ENCODE measurements around the gene CDHR1.

The CDHR1 gene

GRCh38 chr10:84196941-84197340 lies 2.6 kb downstream of the CDHR1 start:
- DNase-seq (ENCODE audit: low read depth, low spot score), result no peak
- H3K27ac ChIP-seq, result no peak overlapping the region

GRCh38 chr10:84197643-84198042 lies 3.3 kb downstream of the CDHR1 start:
- no peak for DNase-seq (ENCODE audit: low read depth, low spot score)
- H3K27ac ChIP-seq, result no peak overlapping the region

GRCh38 chr10:84198206-84198915 lies 4.0 kb downstream of the CDHR1 start:
- no peak for DNase-seq (ENCODE audit: low read depth, low spot score)
- H3K27ac ChIP-seq, result no peak overlapping the region

GRCh38 chr10:84200537-84201243 lies 6.4 kb downstream of the CDHR1 start:
- no peak overlapping the region for H3K27ac ChIP-seq
- no peak for DNase-seq (ENCODE audit: low read depth, low spot score)

- DNase-seq (ENCODE audit: low read depth, low spot score), result no peak
- H3K27ac ChIP-seq, result no peak overlapping the region
These were observed 6.9 kb downstream of the CDHR1 start for GRCh38 chr10:84201244-84201606.

- H3K27ac ChIP-seq, result no peak overlapping the region
- no peak for DNase-seq (ENCODE audit: low read depth, low spot score)
These were observed 7.3 kb downstream of the CDHR1 start for GRCh38 chr10:84201682-84202081.

GRCh38 chr10:84202349-84202748 lies 8.0 kb downstream of the CDHR1 start:
- H3K27ac ChIP-seq, result no peak overlapping the region
- DNase-seq (ENCODE audit: low read depth, low spot score), result no peak

- no peak overlapping the region for H3K27ac ChIP-seq
- DNase-seq (ENCODE audit: low read depth, low spot score), result no peak
These were observed 9.8 kb downstream of the CDHR1 start for GRCh38 chr10:84204122-84204521.

GRCh38 chr10:84204610-84205009 lies 10.3 kb downstream of the CDHR1 start:
- DNase-seq (ENCODE audit: low read depth, low spot score), result no peak
- H3K27ac ChIP-seq, result no peak overlapping the region

- no peak for DNase-seq (ENCODE audit: low read depth, low spot score)
- H3K27ac ChIP-seq, result no peak overlapping the region
These were observed 10.9 kb downstream of the CDHR1 start for GRCh38 chr10:84205049-84205852.

GRCh38 chr10:84205853-84206525 lies 11.7 kb downstream of the CDHR1 start:
- no peak overlapping the region for H3K27ac ChIP-seq
- no peak for DNase-seq (ENCODE audit: low read depth, low spot score)

- no peak for DNase-seq (ENCODE audit: low read depth, low spot score)
- H3K27ac ChIP-seq, result no peak overlapping the region
These were observed 13.7 kb downstream of the CDHR1 start for GRCh38 chr10:84208023-84208422.

- DNase-seq (ENCODE audit: low read depth, low spot score), result no peak
- H3K27ac ChIP-seq, result no peak overlapping the region
These were observed 17.2 kb downstream of the CDHR1 start for GRCh38 chr10:84211566-84211965.

GRCh38 chr10:84212014-84212413 lies 17.7 kb downstream of the CDHR1 start:
- no peak for DNase-seq (ENCODE audit: low read depth, low spot score)
- no peak overlapping the region for H3K27ac ChIP-seq

GRCh38 chr10:84213076-84213475 lies 18.7 kb downstream of the CDHR1 start:
- no peak for DNase-seq (ENCODE audit: low read depth, low spot score)
- no peak overlapping the region for H3K27ac ChIP-seq

GRCh38 chr10:84214046-84214572 lies 19.8 kb downstream of the CDHR1 start:
- H3K27ac ChIP-seq, result no peak overlapping the region
- no peak for DNase-seq (ENCODE audit: low read depth, low spot score)

- DNase-seq (ENCODE audit: low read depth, low spot score), result no peak
- no peak overlapping the region for H3K27ac ChIP-seq
These were observed 20.4 kb downstream of the CDHR1 start for GRCh38 chr10:84214612-84215235.

- no peak for DNase-seq (ENCODE audit: low read depth, low spot score)
These were observed 22.5 kb downstream of the CDHR1 start for GRCh38 chr10:84216834-84217233.

GRCh38 chr10:84217746-84218145 lies 23.4 kb downstream of the CDHR1 start:
- no peak overlapping the region for H3K27ac ChIP-seq

More at GRCh38 chr10:84216834-84217233, 22.5 kb downstream of the CDHR1 start:
- H3K27ac ChIP-seq, result no peak overlapping the region

GRCh38 chr10:84221916-84222315 lies 27.6 kb downstream of the CDHR1 start:
- no peak overlapping the region for H3K27ac ChIP-seq
- no peak for DNase-seq (ENCODE audit: low read depth, low spot score)

More at GRCh38 chr10:84217746-84218145, 23.4 kb downstream of the CDHR1 start:
- DNase-seq (ENCODE audit: low read depth, low spot score), result no peak
